NCI-H2227 (cell line): Measurements from ENCODE around the gene PPP2R3B.
"Not testable (repeated sequence)": the region's sequence is repeated elsewhere in the genome, so short reads cannot be mapped to it uniquely, and the experiment has no call there.

ENCODE experiments used
- DNase-seq: peaks from one replicate; lab custom pipeline; 2025; ENCODE audit not compliant: unreplicated experiment; lab: John Stamatoyannopoulos, UW

PPP2R3B gene

DNA sequence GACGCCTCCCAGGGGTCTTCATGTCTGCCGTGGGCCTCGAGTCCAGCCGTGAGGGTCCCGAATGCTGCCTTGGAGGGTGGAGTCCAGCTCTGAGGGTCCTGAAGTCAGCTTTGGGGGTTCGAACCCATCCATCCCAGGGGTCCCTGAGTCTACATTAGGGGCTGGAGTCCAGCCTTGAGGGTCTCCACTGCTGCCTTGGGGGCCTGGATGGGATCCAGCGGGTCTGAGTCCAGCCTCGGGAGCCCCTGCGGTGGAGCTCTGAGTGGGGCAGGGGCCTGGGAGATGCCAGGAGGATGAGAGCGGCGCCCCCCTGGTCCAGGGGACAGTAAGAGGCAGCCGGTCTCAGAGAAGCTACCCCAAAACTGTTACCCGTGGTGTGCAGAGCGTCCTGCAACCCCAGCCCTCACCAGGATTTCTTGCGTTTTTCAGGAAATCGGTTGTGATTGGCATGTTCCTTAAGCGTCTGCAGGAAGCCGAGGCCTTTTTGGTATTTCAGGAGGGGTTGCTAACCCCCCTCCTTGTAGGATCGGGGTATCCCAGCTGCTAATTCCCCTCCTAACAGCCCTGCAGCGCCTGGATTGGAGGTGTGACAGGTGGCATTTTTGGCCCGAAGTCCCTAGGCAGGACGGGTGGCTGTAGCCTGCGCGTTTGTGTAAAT is 66.5 kb downstream of the PPP2R3B start:
- no peak for DNase-seq

DNA sequence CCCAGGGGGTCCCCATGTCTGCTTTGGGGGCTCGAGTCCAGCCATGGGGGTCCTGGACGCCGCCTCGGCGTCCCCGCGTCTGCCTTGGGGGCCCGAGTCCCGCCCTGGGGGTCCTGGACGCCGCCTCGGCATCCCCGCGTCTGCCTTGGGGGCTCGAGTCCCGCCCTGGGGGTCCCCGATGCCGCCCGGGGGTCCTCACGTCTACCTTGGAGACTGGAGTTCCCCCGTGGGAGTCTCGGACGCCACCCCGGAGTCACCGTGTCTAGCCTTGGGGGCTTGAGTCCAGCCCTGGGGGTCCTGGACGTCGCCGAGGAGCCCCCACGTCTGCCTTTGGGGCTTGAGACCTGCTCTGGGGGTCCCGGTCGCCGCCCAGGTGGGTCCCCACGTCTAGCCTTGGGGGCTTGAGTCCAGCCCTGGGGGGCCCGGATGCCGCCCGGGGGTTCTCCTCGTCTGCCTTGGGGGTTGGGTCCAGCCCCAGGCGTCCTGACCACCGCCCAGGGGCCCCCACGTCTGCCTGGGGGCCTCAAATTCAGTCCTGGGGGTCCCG is 67.1 kb downstream of the PPP2R3B start:
- no peak for DNase-seq

DNA sequence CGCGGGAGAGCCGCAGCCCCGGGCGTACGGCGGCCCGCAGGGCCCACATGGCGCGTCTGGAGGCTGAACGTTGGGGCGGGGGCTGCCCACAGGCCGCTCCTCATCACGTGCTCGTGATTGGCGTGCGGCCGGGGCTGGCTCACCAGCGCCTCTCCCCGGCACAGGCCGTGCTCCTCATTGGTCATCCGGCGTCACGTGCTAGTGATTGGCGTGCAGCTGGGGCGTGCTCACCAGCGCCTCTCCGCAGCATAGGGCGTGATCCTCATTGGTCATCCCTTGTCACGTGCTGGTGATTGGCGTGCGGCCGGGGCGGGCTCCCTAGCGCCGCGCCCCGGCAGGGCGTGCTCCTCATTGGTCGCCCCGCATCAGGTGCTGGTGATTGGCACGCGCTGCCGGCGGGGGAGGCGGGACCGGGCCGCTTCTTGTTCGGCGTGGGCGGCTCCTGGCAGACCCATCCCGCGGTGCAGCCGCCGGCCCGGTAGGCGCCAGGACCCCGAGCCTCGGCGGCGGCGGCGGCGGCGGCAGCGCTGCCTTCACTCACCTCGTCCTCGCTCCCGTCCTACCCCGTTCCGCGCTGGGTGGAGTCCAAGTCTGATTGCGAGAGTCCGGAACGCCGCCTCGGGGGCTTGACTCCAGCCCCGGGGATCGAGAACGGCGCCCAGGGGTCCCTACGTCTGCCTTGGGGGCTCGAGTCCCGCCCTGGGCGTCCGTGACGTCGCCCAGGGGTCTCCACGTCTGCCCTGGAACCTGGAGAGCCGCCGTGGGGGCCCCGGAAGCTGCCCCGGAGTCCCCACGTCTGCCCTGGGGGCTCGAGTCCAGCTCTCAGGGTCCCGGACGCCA is 67.7 kb downstream of the PPP2R3B start, which contains the start of gene GTPBP6:
TSS of gene GTPBP6 (minus strand) at position 58 of the 840 bp plus-strand sequence. CDS start at position 49, 9 bp downstream.
- no peak for DNase-seq

DNA sequence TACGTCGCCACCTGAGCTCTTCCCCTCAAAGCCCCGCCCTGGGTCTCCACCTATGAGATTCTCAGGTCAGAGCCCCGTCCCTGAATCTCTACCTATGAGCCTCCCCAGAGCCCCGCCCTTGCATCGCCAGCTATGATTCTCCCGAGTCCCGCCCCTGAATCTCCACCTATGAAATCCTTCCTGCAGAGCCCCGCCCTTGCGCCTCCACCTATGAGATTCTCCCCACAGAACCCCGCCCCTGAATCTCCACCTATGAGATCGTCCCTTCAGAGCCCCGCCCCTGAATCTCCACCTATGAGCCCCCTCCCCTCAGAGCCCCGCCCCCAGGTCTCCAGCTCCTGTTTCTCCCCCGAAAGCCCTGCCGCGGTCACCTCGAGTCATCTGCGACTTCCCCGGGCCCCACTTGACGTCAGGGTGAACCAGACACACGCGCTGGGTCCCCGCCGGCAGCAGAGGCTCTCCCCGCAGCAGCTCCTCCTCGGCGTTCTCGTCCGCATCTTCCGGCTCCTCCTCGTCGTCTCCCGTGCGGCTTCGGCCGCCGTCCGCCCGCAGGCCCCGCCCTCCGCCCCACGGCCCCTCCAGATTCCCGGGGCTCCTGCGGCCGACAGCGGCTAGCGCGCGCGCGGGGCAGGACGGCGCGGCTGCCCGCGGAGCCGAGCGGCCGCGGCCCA is 68.5 kb downstream of the PPP2R3B start:
- DNase-seq, result no peak

DNA sequence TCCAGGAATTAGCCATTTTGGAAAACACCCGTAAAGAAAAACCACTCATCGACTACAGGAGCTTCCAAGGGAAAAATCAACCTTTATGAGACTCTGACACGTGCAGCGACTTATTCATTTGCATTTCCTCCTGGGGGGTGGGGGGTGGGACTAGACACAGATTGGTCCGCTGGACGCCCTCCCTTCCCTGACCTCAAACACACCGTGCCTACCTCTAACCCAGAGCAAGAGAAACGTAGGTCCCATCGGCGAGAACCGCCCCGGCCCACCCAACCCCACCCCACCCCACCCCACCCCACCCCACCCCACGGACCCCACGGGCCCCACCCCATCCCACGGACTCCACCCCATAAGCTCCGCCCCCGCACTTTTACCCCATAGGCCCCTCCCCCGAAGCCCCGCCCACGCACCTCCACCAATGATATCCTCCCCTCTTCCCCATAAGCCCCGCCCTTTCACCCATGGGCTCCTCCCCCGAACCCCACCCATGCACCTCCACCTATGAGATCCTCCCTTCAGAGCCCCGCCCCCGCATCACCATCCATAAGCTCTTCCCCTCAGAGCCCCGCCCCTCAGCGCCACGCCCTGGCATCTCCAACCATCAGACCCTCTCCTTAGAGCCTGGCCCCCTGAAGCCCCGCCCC is 69.2 kb downstream of the PPP2R3B start:
- no peak for DNase-seq

DNA sequence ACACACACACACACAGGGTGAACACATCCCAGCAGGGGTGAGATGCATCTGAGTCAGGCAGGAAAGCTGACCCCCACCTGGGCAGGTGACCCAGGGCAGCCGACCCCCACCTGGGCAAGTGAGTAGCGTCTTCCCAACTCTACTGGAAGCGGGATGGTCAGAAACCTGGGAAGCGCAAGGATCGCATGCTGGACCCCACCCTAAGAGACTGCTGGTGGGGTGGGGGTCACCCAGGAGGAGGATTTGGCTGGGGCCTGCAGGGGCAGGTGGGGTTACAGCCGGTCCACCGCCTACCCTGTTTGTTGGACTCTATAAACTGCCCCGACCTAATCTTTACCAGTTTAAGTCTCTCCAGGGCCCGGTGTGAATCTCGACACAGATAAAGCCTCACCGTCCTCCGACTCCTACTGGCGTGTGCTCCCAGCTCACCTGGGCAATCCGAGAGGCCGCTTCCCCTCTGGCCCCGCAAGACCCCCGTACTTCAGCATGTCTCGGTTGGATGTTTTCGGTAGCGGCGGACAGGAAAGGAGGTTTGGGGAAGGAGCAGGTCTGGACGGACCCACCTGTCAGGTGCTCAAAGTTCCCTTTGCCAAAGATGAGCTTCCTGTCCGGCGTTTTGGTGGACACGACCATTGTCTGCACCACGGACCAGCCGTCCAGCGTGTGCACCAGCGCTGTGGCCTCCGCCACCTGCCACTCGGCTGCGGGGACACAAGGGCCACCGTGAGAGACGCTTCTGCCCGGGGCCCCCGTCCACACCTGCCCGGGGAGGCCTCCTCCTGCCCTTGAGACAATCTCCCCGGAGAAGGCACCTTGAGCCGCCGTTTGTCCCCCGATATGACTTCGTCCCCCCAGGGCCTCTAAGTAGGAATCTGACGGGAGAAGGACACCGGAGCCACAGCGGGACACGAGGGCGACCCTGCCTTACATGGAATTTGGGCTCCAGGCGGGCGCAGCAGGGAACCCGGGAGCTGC is 70.1 kb downstream of the PPP2R3B start:
- no peak for DNase-seq

DNA sequence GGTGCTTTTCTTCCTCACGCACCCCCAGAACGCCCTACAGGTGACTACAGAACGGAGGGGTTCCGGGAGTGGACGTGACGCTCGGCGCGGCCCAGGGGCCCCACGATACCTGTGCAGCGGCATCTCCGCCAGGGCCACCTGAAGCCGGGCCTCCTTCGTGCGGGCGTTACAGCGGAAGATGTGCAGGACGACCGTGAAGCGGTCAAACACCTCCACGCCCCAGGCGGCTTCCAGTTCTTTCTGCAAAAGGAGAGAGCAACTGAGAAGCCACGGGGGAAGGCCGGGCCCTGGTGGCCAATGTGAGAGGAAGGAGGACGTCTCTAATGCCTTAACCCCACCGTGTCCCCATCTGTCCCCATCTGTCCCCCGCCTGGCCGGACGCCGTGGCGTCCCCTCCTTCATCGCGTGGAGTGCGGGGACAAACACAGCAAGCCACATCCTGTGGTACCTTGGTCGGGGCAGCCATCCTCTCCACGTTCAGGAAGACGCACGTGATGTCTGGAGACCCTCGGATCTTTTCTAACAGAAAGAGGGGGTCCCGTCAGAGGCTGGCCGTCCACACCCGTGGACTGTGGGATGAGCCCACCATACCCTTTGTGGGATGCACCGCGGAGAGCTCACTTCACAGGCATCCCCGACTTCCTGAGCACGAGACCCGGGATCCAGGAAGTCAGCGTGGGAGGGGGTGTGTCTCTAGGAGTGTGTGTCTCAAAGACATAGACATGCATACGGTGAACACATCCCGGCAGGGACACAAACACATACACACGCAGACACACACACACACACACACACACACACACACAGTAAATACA is 71.7 kb downstream of the PPP2R3B start:
- no peak for DNase-seq

DNA sequence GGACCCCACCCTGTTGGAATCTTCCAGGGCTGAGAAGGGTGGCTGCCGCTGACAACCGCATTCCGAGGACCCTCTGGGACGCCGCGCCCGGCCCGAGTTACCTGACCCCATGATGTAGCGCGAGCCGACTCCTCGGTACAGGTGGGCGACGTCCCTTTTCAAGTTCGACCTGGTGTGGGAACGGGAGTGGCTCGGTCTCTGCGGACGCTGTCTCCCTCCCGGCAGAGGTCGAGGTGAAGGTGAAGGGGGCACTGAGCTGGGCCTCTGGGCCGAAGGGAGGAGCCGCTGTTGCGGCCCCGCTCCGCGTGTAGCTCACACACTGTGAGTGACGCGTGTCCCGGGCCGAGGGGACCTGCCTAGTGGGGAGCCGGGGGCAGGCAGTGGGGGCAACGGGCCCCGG is 72.7 kb downstream of the PPP2R3B start:
- no peak for DNase-seq

DNA sequence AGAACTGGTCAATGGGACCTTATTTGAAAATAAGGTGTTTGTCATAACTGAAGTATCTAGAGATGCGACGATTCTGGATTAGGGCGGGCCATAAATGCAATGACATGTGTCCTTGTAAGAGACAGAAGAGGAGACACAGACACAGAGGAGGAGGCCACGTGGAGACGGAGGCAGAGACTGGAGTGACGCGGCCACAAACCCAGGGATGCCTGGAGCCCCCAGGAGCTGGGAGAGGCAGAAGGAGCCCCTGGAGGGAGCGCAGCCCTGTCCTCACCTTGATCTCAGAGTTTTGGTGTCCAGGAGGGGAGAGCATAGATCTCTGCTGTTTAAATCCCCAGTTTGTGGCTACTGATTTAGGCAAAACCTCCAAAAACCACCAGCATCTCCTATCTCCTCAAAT is 73.2 kb downstream of the PPP2R3B start:
- DNase-seq, result no peak

DNA sequence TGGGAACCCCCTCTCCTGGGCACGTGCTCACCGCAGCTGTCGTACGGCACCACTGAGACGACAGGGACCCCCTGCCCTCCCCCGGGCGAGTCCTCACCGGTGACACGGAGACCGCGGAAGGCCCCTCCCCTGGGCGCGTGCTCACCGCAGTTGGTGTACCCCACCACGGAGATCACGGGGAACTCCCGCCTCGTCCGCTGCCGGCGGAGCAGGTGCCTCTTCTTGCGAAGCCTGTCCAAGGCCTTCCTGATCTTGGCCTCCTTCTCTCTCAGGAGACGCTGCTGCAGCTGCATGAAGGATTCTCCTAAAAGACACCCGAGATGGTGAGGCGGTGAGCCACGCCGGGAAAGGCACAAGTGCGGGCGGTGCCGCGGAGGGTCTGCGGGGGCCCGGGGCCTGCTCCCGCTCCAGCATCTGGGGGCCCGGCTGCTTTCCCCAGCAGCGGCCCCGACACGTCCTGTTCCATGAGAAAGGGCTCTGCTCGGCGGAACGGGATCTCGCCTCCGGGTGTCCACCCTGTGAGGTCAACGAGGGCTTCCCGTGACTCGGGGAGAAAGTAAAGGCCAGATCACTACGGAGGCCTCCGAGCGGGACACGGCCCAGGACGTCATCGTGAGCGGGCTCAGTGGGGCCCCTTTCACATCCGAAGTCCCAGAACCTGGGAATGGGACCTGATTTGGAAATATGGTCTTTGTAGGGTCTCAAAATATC is 73.9 kb downstream of the PPP2R3B start:
- no peak for DNase-seq

DNA sequence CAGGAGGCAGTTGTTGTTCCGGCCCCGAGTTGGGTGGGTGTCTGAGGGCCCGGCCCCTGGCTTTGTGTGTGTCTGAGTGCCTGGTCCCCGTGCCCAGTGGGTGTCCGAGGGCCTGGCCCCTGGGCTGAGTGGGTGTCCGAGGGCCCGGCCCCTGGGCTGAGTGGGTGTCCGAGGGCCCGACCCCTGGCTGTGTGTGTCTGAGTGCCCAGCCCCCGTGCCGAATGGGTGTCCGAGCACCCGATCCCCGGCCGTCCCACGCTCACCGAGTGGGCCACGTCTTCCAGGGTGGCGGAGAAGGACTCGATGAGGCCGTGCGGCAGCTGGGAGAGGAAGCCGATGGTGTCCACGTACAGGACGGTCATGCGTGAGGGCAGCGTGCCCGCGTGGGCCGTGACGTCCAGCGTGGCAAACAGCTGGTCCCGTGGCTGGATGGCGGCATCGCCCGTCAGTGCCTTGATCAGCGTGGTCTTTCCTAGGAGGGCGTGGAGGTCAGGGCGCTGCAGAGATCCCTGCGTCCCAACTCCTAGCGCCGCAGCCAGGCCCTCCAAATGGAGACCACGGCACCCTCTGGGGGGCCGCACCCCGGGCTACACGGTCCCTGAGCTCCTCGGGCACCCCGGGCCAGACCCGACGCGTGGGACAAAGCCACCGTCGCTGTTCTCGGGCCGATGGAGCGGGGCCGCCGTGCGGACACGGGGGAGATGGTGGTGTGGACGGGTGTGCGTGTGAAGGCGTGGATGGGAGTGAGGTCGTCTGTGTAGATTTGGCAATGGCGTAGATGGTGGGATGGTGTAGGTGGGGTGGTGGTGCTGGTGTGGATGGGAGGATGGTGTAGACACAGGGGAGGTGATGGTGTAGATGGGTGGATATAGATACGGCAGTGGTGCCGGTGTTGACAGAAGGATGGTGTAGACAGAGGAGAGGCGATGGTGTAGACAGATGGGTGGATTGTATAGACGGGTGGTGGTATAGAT is 75.3 kb downstream of the PPP2R3B start:
- DNase-seq, result no peak

DNA sequence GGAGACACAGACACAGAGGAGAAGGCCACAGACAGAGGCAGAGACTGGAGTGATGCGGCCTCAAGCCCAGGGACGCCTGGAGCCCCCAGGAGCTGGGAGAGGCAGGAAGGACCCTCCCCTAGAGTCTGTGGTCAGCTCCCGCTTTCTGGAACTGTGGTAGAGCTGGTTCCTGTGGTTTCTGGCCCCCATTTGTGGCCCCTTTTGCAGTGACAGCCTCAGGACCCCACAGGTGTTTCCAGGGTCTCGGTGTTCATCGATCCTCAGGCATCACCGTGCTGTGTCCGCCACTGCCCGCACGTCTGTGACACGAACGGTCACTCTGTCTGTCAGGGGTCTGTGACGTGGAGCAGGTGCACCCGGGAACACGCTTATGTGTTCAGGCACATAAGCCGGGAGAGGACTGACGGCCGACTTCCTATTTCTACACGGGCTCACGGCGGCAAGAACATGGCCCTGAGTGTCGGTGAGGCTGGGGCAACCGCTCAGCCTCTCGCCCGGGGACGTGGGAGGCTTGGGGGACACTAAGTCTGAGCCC is 76.0 kb downstream of the PPP2R3B start:
- no peak for DNase-seq

DNA sequence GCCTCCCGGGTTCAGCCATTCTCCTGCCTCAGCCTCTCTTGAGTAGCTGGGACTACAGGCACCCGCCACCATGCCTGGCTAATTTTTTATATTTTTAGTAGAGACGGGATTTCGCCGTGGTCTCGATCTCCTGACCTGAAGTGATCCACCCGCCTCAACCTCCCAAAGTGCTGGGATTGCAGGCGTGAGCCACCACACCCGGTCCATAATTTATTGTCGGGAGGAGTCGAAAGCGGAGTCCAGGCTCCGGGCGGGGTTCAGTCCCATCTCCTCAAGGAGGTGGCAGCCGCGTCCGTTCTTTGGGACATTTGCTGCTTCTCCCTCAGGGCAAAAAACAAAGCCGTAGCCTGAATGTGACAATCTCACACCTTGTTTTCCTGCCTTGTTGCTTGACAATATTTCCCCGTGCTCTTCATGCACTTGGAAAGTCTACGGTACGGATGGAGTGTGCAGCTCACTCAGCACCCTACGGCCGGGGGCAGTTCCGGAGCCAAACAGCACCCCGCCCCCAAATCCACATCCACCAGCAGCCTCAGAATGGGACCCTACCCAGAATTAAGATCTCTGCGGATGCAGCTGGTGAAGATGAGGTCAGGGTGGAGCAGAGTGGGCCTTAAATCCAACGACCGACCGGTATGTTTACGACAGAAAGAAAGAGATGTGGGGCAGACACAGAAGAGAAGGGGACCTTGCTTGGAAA is 77.7 kb downstream of the PPP2R3B start:
- no peak for DNase-seq

DNA sequence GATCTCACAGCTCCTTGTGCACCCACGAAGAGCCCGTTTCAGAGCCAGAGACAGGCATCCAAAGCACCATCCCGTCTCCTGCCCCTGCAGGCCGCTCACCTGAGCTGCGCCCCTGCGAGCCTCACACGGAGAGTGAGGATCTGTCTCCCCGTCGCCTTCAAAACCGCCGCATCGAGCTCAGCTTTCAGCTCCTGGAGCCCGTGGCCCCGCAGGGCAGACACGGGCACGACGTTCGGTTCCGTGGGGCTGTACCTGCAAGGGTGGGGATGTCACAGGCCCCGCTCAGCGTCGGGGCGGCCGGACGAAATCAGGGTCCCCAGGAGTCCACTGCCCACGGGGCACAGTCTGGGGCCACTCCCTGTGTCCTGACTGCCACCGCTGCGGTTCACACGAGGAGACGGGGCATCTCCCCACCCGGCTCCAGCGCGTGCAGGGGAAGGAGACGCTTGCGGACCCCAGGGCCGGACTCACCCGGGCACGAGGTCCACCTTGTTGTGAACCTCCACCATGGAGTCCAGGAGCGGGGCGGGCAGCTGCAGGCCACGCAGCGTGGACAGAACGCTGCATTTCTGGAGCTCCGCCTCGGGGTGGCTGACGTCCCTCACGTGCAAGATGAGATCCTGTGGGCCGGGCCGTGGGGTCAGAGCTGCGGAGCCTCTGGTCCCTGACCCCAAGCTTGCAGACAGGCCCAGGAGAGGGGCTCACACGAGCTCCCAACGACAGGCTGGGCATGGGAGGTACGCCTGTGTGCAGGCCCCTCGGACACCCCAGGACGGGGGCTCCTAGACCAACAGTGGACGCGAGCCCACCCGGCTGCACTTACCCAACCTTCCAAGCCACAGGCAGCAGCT is 79.2 kb downstream of the PPP2R3B start:
- no peak for DNase-seq

DNA sequence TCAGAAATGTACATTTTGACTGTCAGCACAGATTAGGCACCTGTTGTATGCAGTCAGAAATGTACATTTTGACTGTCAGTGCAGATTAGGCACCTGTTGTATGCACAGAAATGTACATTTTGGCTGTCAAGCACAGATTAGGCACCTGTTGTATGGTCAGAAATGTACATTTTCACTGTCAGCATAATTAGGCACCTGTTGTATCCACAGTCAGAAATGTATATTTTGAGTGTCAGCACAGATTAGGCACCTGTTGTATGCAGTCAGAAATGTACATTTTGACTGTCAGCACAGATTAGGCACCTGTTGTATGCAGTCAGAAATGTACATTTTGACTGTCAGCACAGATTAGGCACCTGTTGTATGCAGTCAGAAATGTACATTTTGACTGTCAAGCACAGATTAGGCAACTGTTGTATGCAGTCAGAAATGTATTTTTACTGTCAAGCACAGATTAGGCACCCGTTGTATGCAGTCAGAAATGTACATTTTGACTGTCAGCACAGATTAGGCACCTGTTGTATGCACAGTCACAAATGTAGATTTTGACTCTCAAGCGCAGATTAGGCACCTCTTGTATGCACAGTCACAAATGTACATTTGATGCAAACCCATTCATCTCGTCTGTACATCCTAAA is 80.0 kb downstream of the PPP2R3B start:
- not testable (repeated sequence) for DNase-seq
